ENCODE data around the gene CACNA1D.

CACNA1D gene

GRCh38 chr3:53482227-53482626 lies 12.2 kb upstream of the CACNA1D start:
- no peaks in the 10 kb centered on the region for H3K4me1 ChIP-seq (ENCODE audit: control insufficient read depth, insufficient read depth, low read length, poor library complexity, severe bottlenecking)
- no peaks in the 10 kb centered on the region for H3K36me3 ChIP-seq (ENCODE audit: control insufficient read depth, insufficient read depth, low read length)
- H3K9me3 ChIP-seq (ENCODE audit: control insufficient read depth, low read length): no peaks in the 10 kb centered on the region
- WGBS, 2 experiments (ENCODE audit: insufficient coverage in 2 of 2): 80 to 86% methylated on average over 1 of the region's 1 CpG
- no peak overlapping the region for H3K4me3 ChIP-seq (ENCODE audit: extremely low read depth, insufficient read depth, low read length, poor library complexity, severe bottlenecking)
- no peak overlapping the region for H3K27ac ChIP-seq (ENCODE audit: low read depth, low read length, severe bottlenecking)

GRCh38 chr3:53483821-53484220 lies 10.6 kb upstream of the CACNA1D start:
- no peak overlapping the region for H3K4me3 ChIP-seq (ENCODE audit: extremely low read depth, insufficient read depth, low read length, poor library complexity, severe bottlenecking)
- H3K4me1 ChIP-seq (ENCODE audit: control insufficient read depth, insufficient read depth, low read length, poor library complexity, severe bottlenecking): no peaks in the 10 kb centered on the region
- H3K9me3 ChIP-seq (ENCODE audit: control insufficient read depth, low read length): no peaks in the 10 kb centered on the region
- no peak overlapping the region for H3K27ac ChIP-seq (ENCODE audit: low read depth, low read length, severe bottlenecking)
- no peaks in the 10 kb centered on the region for H3K36me3 ChIP-seq (ENCODE audit: control insufficient read depth, insufficient read depth, low read length)
- WGBS, 2 experiments (ENCODE audit: insufficient coverage in 2 of 2): 83% methylated on average over 1 of the region's 2 CpGs; no CpG with 5 or more reads in 1 of the 2 experiments

GRCh38 chr3:53484984-53485383 lies 9.4 kb upstream of the CACNA1D start:
- Histone ChIP-seq H3K27ac (ENCODE audit: low read depth, low read length, severe bottlenecking) (no peak overlapping the region), H3K9me3 (ENCODE audit: control insufficient read depth, low read length) (no peaks in the 10 kb centered on the region), H3K4me1 (ENCODE audit: control insufficient read depth, insufficient read depth, low read length, poor library complexity, severe bottlenecking) (no peaks in the 10 kb centered on the region), H3K36me3 (ENCODE audit: control insufficient read depth, insufficient read depth, low read length) (no peaks in the 10 kb centered on the region), H3K4me3 (ENCODE audit: extremely low read depth, insufficient read depth, low read length, poor library complexity, severe bottlenecking) (no peak overlapping the region)
- no CpG with 5 or more reads among the region's 1 CpG for WGBS, 2 experiments (ENCODE audit: insufficient coverage in 2 of 2)

GRCh38 chr3:53485675-53486403 lies 8.6 kb upstream of the CACNA1D start:
- Histone ChIP-seq H3K4me3 (ENCODE audit: extremely low read depth, insufficient read depth, low read length, poor library complexity, severe bottlenecking) (no peak overlapping the region), H3K4me1 (ENCODE audit: control insufficient read depth, insufficient read depth, low read length, poor library complexity, severe bottlenecking) (no peaks in the 10 kb centered on the region), H3K36me3 (ENCODE audit: control insufficient read depth, insufficient read depth, low read length) (no peaks in the 10 kb centered on the region), H3K27ac (ENCODE audit: low read depth, low read length, severe bottlenecking) (no peak overlapping the region), H3K9me3 (ENCODE audit: control insufficient read depth, low read length) (no peaks in the 10 kb centered on the region)
- 67% methylated on average over 1 of the region's 3 CpGs; no CpG with 5 or more reads in 1 of the 2 experiments for WGBS, 2 experiments (ENCODE audit: insufficient coverage in 2 of 2)

GRCh38 chr3:53486961-53487654 lies 7.3 kb upstream of the CACNA1D start:
- no peak overlapping the region for H3K27ac ChIP-seq (ENCODE audit: low read depth, low read length, severe bottlenecking)
- H3K36me3 ChIP-seq (ENCODE audit: control insufficient read depth, insufficient read depth, low read length): no peaks in the 10 kb centered on the region
- H3K4me1 ChIP-seq (ENCODE audit: control insufficient read depth, insufficient read depth, low read length, poor library complexity, severe bottlenecking): no peaks in the 10 kb centered on the region
- 90% methylated on average over 2 to 3 of the region's 6 CpGs for WGBS, 2 experiments (ENCODE audit: insufficient coverage in 2 of 2)
- H3K4me3 ChIP-seq (ENCODE audit: extremely low read depth, insufficient read depth, low read length, poor library complexity, severe bottlenecking): no peak overlapping the region
- H3K9me3 ChIP-seq (ENCODE audit: control insufficient read depth, low read length): no peaks in the 10 kb centered on the region

GRCh38 chr3:53489386-53489785 lies 5.0 kb upstream of the CACNA1D start:
- H3K36me3 ChIP-seq (ENCODE audit: control insufficient read depth, insufficient read depth, low read length): no peaks in the 10 kb centered on the region
- H3K4me3 ChIP-seq (ENCODE audit: extremely low read depth, insufficient read depth, low read length, poor library complexity, severe bottlenecking): no peak overlapping the region
- no peak overlapping the region for H3K27ac ChIP-seq (ENCODE audit: low read depth, low read length, severe bottlenecking)
- WGBS, 2 experiments (ENCODE audit: insufficient coverage in 2 of 2): 80% methylated on average over 1 of the region's 2 CpGs; no CpG with 5 or more reads in 1 of the 2 experiments
- no peaks in the 10 kb centered on the region for H3K9me3 ChIP-seq (ENCODE audit: control insufficient read depth, low read length)
- H3K4me1 ChIP-seq (ENCODE audit: control insufficient read depth, insufficient read depth, low read length, poor library complexity, severe bottlenecking): peaks cover 3% of the 10 kb centered on the region

- no peak overlapping the region for H3K4me3 ChIP-seq (ENCODE audit: extremely low read depth, insufficient read depth, low read length, poor library complexity, severe bottlenecking)
- no peak overlapping the region for H3K27ac ChIP-seq (ENCODE audit: low read depth, low read length, severe bottlenecking)
- no peaks in the 10 kb centered on the region for H3K9me3 ChIP-seq (ENCODE audit: control insufficient read depth, low read length)
- no peaks in the 10 kb centered on the region for H3K36me3 ChIP-seq (ENCODE audit: control insufficient read depth, insufficient read depth, low read length)
- H3K4me1 ChIP-seq (ENCODE audit: control insufficient read depth, insufficient read depth, low read length, poor library complexity, severe bottlenecking): peaks cover 3% of the 10 kb centered on the region
- 62 to 67% methylated on average over 6 to 7 of the region's 7 CpGs for WGBS, 2 experiments (ENCODE audit: insufficient coverage in 2 of 2)
These were observed 4.5 kb upstream of the CACNA1D start for GRCh38 chr3:53489787-53490458.

- Histone ChIP-seq H3K9me3 (ENCODE audit: control insufficient read depth, low read length) (no peaks in the 10 kb centered on the region), H3K36me3 (ENCODE audit: control insufficient read depth, insufficient read depth, low read length) (no peaks in the 10 kb centered on the region), H3K4me1 (ENCODE audit: control insufficient read depth, insufficient read depth, low read length, poor library complexity, severe bottlenecking) (peaks cover 7% of the 10 kb centered on the region), H3K27ac (ENCODE audit: low read depth, low read length, severe bottlenecking) (no peak overlapping the region), H3K4me3 (ENCODE audit: extremely low read depth, insufficient read depth, low read length, poor library complexity, severe bottlenecking) (no peak overlapping the region)
- WGBS, 2 experiments (ENCODE audit: insufficient coverage in 2 of 2): 88 to 93% methylated on average over 3 of the region's 4 CpGs
These were observed 3.9 kb upstream of the CACNA1D start for GRCh38 chr3:53490459-53490968.

- Histone ChIP-seq H3K27ac (ENCODE audit: low read depth, low read length, severe bottlenecking) (no peak overlapping the region), H3K4me1 (ENCODE audit: control insufficient read depth, insufficient read depth, low read length, poor library complexity, severe bottlenecking) (peaks cover 7% of the 10 kb centered on the region), H3K36me3 (ENCODE audit: control insufficient read depth, insufficient read depth, low read length) (no peaks in the 10 kb centered on the region), H3K4me3 (ENCODE audit: extremely low read depth, insufficient read depth, low read length, poor library complexity, severe bottlenecking) (no peak overlapping the region), H3K9me3 (ENCODE audit: control insufficient read depth, low read length) (no peaks in the 10 kb centered on the region)
- 85 to 89% methylated on average over 6 of the region's 6 CpGs for WGBS, 2 experiments (ENCODE audit: insufficient coverage in 2 of 2)
These were observed 3.1 kb upstream of the CACNA1D start for GRCh38 chr3:53491276-53491675.

GRCh38 chr3:53493595-53493962 lies 832 bp upstream of the CACNA1D start:
- Histone ChIP-seq H3K4me1 (ENCODE audit: control insufficient read depth, insufficient read depth, low read length, poor library complexity, severe bottlenecking) (peaks cover 18% of the 10 kb centered on the region), H3K4me3 (ENCODE audit: extremely low read depth, insufficient read depth, low read length, poor library complexity, severe bottlenecking) (no peak overlapping the region), H3K36me3 (ENCODE audit: control insufficient read depth, insufficient read depth, low read length) (no peaks in the 10 kb centered on the region), H3K9me3 (ENCODE audit: control insufficient read depth, low read length) (no peaks in the 10 kb centered on the region), H3K27ac (ENCODE audit: low read depth, low read length, severe bottlenecking) (no peak overlapping the region)
- WGBS, 2 experiments (ENCODE audit: insufficient coverage in 2 of 2): 0% methylated on average over 1 to 2 of the region's 13 CpGs
